GM23338 (cell line): ENCODE measurements around the gene GCH1.

Source experiments
- CREB1 ChIP-seq: fragments of 250-450 bp; sonication (Bioruptor Pico); IDR thresholded peaks from 2 replicates; pipeline ENCODE4 v1.5.0; 2020; ENCODE audit warnings: low read depth, mild to moderate bottlenecking, moderate library complexity
- ETS1 ChIP-seq: IDR thresholded peaks from 2 replicates; pipeline ENCODE4 v1.6.1; 2016; ENCODE audit warnings: antibody characterized with exemption
- EZH2 ChIP-seq: fragments of 200-600 bp; sonication (generic); IDR thresholded peaks from one replicate; pipeline ENCODE4 v1.8.0; 2017; ENCODE audit warnings: antibody characterized with exemption, mild to moderate bottlenecking, low read depth; ENCODE audit not compliant: unreplicated experiment
- EZH2phosphoT487 ChIP-seq: fragments of 200-600 bp; sonication (generic); IDR thresholded peaks from one replicate; pipeline ENCODE4 v1.8.1; 2018; ENCODE audit warnings: antibody characterized with exemption; ENCODE audit not compliant: unreplicated experiment
- JUNB ChIP-seq: IDR thresholded peaks from one replicate; pipeline ENCODE4 v1.6.1; 2016; ENCODE audit warnings: antibody characterized with exemption; ENCODE audit not compliant: unreplicated experiment
- NANOG ChIP-seq: IDR thresholded peaks from 2 replicates; pipeline ENCODE4 v1.6.1; 2016; ENCODE audit warnings: antibody characterized with exemption, borderline replicate concordance
- POLR2AphosphoS5 ChIP-seq: IDR thresholded peaks from 2 replicates; pipeline ENCODE4 v1.6.1; 2016; ENCODE audit warnings: antibody characterized with exemption, low read depth
- REST ChIP-seq: IDR thresholded peaks from one replicate; pipeline ENCODE4 v1.6.1; 2018; ENCODE audit warnings: antibody characterized with exemption; ENCODE audit not compliant: unreplicated experiment
- ZNF114 ChIP-seq: fragments of 250-450 bp; sonication (Bioruptor Pico); IDR thresholded peaks from 2 replicates; pipeline ENCODE4 v1.5.0; 2020; ENCODE audit warnings: mild to moderate bottlenecking, moderate library complexity
- ZNF462 ChIP-seq: fragments of 250-450 bp; sonication (Bioruptor Pico); IDR thresholded peaks from 2 replicates; pipeline ENCODE4 v1.5.0; 2020; ENCODE audit warnings: mild to moderate bottlenecking, moderate library complexity
- TF ChIP-seq, protein P1 (sequence below), 2 experiments: fragments of 200-600 bp in 1 of 2; sonication (generic) in 1 of 2; conservative IDR thresholded peaks; 2 replicates each; pipeline versions ENCODE4 v1.5.1 to v1.6.1; 2016 to 2017; ENCODE audit warnings: antibody characterized with exemption in 2 of 2, low read depth in 2 of 2, mild to moderate bottlenecking in 2 of 2, moderate library complexity in 1 of 2

DNA sequence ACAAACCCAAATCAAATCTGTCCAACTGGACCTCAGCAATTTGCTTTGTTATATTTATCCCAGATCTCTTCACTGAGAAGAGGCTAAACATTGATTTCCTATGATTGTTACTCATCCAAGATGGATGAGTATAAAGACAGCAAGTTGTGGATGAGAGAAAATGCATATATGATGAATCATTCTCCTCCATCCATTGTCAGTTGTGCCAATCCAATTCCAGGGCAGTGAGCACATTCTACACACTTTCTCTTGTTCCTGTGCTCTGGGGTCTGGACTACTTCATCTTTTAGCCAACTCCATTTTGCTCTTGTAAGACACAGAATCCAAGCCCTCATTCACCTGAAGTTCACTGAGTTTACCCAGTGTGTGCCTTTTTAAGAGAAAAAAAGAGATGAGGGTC, 105.7 kb downstream of the GCH1 start:
- no peak for TF ChIP-seq POLR2AphosphoS5
- no peak for TF ChIP-seq CREB1 (CRISPR knock-in tag)
- no peak for TF ChIP-seq ZNF114 (CRISPR knock-in tag)
- TF ChIP-seq EZH2 = no peak
- TF ChIP-seq, protein P1, sequence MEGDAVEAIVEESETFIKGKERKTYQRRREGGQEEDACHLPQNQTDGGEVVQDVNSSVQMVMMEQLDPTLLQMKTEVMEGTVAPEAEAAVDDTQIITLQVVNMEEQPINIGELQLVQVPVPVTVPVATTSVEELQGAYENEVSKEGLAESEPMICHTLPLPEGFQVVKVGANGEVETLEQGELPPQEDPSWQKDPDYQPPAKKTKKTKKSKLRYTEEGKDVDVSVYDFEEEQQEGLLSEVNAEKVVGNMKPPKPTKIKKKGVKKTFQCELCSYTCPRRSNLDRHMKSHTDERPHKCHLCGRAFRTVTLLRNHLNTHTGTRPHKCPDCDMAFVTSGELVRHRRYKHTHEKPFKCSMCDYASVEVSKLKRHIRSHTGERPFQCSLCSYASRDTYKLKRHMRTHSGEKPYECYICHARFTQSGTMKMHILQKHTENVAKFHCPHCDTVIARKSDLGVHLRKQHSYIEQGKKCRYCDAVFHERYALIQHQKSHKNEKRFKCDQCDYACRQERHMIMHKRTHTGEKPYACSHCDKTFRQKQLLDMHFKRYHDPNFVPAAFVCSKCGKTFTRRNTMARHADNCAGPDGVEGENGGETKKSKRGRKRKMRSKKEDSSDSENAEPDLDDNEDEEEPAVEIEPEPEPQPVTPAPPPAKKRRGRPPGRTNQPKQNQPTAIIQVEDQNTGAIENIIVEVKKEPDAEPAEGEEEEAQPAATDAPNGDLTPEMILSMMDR (conservative IDR thresholded peaks at IDR 0.05; ENCODE audit: low read depth in 2 of 2) = no peak
- no peak for TF ChIP-seq REST
- TF ChIP-seq JUNB = no peak
- no peak for TF ChIP-seq EZH2phosphoT487
- TF ChIP-seq ETS1 = no peak
- TF ChIP-seq NANOG = no peak
- no peak for TF ChIP-seq ZNF462 (CRISPR knock-in tag)
